Measurements from ENCODE around the gene SLC37A4.
"Not testable (repeated sequence)": the region's sequence is repeated elsewhere in the genome, so short reads cannot be mapped to it uniquely, and the experiment has no call there.

Gene SLC37A4

DNA sequence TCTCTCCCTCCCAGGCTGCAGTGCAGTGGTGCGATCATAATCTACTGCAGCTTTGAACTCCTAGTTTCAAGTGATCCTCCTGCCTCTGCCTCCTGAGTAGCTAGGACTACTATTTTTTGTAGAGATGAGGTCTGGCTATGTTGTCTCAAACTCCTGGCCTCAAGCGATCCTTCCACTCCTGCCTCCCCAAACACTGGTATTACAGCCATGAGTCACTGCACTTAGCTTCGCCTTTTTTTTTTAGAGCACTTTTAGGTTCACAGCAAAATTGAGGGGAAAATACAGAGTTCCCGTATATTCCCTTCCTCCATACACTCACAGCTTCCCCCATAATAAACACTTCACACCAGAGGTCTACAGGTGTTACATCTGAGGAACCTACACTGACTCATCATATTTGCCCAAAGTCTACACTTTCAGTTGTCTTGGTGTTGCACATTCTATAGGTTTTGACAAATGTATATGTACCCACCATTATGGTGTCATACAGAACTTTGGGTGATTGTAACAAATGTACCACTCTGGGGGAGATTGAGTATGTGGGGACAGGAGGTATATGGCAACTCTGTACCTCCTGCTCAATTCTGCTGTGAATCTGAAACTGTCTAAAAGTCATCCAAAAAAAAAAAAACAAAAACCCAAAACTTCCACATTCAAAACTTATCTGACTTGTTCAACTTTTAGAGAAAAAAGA is 11.3 kb upstream of the SLC37A4 start:
- DNase-seq = no peak

DNA sequence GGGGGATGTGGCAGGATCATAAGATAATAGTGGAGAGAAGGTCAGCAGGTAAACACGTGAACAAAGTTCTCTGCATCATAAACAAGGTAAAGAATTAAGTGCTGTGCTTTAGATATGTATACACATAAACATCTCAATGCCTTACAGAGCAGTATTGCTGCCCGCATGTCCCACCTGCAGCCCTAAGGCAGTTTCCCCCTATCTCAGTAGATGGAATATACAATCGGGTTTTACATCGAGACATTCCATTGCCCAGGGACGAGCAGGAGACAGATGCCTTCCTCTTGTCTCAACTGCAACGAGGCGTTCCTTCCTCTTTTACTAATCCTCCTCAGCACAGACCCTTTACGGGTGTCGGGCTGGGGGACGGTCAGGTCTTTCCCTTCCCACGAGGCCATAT is 8.8 kb upstream of the SLC37A4 start:
- DNase-seq = not testable (repeated sequence)

- DNase-seq = no peak
These were observed 8.2 kb upstream of the SLC37A4 start for GRCh38 chr11:119038884-119039283.

GRCh38 chr11:119034813-119035212 is 4.1 kb upstream of the SLC37A4 start:
- DNase-seq = no peak

DNA sequence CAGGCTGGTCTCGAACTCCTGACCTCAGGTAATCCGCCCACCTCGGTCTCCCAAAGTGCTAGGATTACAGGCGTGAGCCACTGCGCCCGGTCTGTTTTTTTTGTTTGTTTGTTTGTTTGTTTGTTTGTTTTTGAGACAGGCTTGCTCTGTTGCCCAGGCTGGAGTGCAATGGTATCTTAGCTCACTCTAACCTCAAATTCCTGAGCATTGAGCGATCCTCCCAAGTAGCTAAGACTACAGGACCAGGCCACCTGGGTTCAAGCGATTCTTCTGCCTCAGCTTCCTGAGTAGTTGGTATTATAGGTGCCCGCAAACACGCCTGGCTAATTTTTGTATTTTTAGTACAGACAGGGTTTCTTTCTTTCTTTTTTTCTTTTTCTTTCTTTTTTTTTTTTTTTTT is 2.7 kb upstream of the SLC37A4 start:
- not testable (repeated sequence) for DNase-seq

DNA sequence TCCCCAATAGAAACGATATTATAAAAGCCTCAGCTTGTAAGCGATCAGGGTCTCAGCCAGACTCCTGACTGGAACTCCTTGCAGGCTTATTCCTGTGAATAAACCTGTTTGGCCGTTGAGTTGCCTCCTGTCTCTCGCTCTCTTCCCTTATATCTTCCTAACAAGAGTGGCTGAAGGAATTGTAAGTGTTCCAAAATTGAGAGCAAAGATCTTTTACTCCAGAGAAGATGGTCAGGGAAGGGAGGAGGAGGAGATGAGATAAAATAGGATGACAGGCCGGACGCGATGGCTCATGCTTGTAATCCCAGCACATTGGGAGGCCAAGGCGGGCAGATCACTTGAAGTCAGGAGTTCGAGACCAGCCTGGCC is 1.2 kb upstream of the SLC37A4 start:
- no peak for DNase-seq

DNA sequence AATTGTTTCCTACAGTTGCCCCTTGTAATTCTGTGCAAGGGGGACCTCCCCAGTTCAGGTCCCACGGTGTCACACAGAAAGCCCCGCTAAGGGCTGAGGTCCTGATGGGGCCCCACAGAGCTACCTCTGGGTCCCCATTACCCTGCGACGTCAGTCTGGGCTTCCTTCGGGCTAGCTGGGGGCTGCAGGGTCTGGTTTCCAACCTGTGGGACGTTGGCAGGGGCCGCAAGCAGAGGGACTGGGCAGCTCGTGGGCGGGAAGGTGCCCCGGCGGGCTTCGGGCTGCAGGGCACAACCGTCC is 698 bp downstream of the SLC37A4 start:
- DNase-seq = no peak

- peak in 1 of 5 donors; percentile 23 for DNase-seq
These were observed 1.2 kb downstream of the SLC37A4 start for GRCh38 chr11:119029340-119030028.

DNA sequence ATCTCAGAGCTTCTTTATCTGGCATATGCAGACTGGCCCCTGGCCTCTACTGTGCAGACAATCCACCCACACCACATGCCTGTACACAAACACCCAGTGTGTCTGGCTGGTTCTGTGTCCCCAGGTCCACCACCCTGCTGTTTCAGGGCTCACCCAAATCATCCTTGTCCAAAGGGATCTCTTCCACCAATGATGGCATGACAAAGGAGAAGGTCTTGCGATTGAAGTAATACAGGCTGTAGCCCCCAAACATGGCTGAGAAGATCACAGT is 1.7 kb downstream of the SLC37A4 start:
- no peak for DNase-seq

DNA sequence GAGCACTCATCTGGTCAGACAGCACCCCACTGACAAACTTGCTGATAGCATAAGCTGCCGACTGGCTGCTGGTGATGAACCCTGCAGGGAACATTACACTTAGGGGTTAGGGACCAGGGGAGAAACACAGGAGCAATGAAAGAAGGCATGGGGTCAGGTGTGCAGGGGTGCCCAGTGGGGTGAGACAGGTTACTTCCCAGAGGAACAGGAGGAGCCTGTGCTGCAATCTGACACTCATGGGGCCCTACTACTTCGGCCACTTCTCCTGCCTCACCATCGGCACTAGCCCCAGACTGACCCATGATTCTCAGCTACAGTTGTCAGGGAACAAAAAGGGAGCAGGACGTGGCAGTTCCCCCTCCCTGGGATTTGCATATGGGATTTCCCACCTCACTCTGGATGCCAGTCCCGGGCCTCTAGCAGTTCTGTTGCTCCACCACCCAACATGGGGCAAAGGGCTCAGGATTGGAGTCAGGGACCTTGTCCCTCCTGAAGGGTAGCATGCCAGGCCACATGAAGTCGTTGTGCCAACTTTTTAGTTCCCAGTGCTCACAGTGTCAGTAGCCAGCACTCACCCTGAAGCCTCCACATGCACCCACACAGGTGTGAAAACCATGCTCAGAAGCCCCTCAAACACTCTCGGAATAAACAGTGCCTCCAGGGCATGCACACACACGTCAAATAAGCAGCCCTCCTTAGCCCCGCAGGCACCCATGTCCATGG is 2.2 kb downstream of the SLC37A4 start:
- DNase-seq = no peak

DNA sequence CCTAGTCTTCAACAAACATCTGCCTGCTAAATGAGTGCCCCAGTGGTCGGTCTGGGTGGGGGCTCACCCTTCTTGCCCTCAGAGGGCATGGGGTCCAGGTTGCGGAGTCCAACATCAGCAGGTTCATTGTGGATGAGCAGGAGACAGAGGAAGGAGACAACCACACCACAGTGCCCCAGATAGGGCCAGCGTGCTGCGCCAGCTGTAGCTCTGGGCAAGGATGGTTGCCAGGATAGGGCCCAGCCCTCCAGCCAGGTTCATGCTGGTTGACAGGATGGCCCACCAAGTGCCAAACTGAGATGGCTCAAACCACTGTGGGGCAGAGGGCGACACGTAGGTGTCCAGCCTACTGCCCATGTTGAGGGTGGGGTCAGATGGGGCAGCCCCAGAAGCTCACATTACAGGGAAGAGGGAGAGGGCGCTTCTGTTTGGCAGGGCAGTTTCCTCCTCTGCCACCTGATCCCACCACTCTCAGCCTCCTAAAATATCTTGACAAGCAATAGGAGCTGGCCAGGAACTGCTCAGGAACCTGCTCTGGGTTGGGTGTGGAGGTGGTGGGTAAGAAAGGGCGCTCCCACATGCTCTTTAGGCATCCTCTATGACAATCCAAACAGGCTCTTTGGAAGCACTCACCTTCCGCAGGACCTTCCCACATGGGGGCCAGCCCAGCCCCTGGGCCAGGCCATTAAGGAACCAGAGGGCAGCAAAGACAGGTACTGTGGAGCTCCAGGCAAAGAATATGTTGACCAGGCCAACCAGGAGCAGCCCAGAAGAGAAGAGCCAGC is 2.9 kb downstream of the SLC37A4 start:
- no peak for DNase-seq

- DNase-seq = no peak
These were observed 3.7 kb downstream of the SLC37A4 start for GRCh38 chr11:119026970-119027369.

GRCh38 chr11:119025978-119026766 is 4.5 kb downstream of the SLC37A4 start:
- DNase-seq = no peak

GRCh38 chr11:119025541-119025940 is 5.1 kb downstream of the SLC37A4 start:
- no peak for DNase-seq

DNA sequence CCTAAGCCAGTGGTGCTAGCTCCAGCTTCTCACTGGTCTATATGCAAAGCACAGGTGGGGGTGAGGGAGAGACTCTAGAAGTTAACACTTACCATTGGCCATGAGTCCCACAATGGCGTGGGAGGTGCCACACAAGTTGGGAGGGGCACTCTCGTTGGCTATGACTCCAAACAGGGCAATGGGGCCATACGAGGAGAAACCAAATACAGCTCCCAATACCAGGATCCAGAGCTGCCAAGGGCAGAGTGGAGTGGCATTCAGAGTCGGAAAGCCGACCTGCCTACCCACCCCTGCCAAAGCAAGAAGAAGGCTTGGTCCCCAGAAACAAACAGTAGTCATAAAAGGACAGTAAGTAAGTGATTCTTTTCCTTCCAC is 5.6 kb downstream of the SLC37A4 start:
- DNase-seq = no peak

- DNase-seq = no peak
These were observed 6.1 kb downstream of the SLC37A4 start for GRCh38 chr11:119024430-119025098.

DNA sequence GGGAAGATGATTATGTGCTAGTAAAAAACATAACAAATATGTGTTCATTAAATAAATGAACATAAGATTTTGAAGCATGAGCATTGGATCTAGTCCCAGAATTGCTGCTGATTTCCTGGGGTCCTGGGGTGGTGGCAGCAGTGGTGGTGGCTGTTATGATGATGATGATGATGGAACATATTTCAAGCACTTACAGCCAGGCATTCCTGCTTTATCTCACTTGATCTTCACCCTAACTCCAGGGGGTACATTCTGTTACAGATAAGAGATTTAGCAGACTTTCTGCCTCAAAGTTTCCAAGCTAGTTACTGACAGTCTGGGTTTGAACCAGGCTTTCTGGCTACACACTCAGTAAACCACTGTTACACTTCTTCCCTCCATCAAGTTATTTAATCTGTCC is 6.9 kb downstream of the SLC37A4 start:
- DNase-seq = no peak

DNA sequence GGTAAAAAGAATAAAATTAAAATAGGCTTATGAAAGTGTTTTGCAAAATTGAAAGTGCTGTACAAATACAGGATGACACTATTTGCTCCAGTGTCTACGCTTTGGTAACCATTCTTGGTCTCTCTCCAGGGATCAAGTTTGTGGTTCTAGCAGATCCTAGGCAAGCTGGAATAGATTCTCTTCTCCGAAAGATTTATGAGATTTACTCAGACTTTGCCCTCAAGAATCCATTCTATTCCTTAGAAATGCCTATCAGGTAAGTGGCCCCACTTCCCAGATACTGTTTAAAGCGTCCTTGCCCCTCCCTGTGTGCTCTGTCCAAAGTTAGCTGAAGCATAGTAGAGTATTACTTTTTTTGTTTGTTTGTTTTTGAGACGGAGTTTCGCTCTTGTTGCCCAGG is 9.0 kb downstream of the SLC37A4 start:
- no peak for DNase-seq

DNA sequence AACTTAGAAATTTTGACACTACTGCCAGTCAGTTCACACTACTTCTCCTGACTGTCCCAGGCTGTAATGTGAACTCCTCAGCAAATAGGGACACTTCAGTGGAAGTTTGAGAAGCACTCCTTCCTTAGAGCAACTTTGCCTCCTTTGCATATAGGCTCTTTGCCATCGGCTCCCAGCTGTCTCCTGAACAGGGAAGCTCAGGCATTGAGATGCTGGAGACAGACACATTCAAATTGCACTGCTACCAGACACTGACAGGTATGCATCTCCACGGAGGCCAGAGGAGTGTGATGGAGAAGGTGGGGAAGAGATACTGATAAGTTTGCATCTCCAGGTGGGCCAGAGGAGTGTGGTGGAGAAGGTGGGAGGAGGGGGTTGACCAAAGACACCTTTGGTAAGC is 10.7 kb downstream of the SLC37A4 start:
- DNase-seq = no peak

DNA sequence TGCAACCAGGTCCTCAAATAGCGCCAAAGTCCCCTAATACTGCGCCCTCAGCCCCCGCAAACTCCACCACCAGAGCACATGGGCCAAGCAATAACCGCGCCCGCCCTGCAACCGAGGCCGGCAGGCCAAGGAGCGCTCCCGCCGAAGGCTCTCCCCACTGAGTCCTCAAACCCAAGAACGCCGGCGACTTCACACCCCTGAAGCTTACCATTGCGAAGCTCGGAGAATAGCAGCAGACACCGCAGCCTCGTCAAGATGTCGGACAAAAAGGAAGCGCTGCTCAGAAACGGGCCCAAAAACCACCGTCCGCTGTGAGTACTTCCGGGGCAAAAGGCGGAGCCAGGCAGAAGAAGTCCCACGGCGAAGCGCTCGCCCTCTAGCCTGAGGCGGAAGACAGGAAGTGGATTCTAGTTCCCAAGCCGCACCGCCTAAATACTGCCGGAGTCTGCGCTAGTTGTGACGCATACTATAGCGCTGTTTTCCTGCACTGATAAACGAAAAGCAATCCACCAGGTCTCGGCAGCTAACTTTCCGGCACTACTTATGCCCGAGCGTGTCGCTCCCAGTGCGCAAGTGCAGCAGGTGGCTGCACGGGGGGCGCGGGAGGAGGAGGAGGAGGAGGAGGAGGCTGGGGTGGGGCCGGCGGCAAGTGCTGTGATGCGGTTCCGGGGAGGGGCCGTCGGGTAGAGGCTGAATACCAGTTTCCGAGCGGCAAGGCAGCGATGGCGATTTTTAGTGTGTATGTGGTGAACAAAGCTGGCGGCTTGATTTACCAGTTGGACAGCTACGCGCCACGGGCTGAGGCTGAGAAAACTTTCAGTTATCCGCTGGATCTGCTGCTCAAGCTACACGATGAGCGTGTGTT is 12.4 kb downstream of the SLC37A4 start, which contains the start of the genes RPS25 and TRAPPC4:
TSS of gene RPS25 (minus strand) at position 270 of the 865 bp plus-strand sequence. CDS start at position 211, 59 bp downstream.
TSS of gene TRAPPC4 (plus strand) at position 693 of the 865 bp plus-strand sequence. CDS start at position 723, 30 bp downstream.
- peak; percentile 90 to 97 (median 94) for DNase-seq

DNA sequence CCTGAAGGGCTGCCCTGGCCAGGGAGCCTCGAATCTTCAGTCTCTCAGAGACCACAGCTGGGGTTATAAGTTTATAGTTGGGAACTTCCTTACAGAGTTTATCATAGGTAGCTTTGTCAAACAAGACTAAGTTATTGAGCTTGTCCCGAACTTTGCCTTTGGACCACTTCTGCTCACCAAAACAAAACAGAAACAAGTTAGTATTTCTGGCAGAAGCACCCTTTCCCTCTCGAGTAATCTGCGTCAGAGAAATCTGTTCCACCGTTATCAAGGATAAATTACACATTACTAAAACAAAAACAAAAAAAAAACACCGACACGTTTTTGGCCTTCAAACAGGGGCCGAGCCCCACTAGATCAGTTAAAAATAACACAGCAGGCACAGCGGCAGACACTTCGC is 13.3 kb downstream of the SLC37A4 start:
- not testable (repeated sequence) for DNase-seq

Data from T-helper 1 cell (primary cell).